ENCODE data around the gene ANGPTL4.
"Not testable (repeated sequence)": the region's sequence is repeated elsewhere in the genome, so short reads cannot be mapped to it uniquely, and the experiment has no call there.

The ANGPTL4 gene

GRCh38 chr19:8363803-8364771 lies at the start of gene ANGPTL4:
ANGPTL4 (plus strand) TSS chr19:8364155; CDS start chr19:8364322, 167 bp downstream.
- peak in 1 of 2 donors; percentile 27 for DNase-seq (ENCODE audit: low read depth in 1 of 2, low spot score in 1 of 2)

- DNase-seq (ENCODE audit: low read depth in 1 of 2, low spot score in 1 of 2): not testable (repeated sequence)
Measured at GRCh38 chr19:8314981-8315640, 48.8 kb upstream of the ANGPTL4 start.

GRCh38 chr19:8316351-8317125 lies 47.4 kb upstream of the ANGPTL4 start:
- DNase-seq (ENCODE audit: low read depth in 1 of 2, low spot score in 1 of 2): no peak

- not testable (repeated sequence) for DNase-seq (ENCODE audit: low read depth in 1 of 2, low spot score in 1 of 2)
Measured at GRCh38 chr19:8318835-8319234, 45.1 kb upstream of the ANGPTL4 start.

GRCh38 chr19:8319807-8320520 lies 44.0 kb upstream of the ANGPTL4 start:
- DNase-seq (ENCODE audit: low read depth in 1 of 2, low spot score in 1 of 2): no peak

GRCh38 chr19:8320564-8321066 lies 43.3 kb upstream of the ANGPTL4 start:
- DNase-seq (ENCODE audit: low read depth in 1 of 2, low spot score in 1 of 2): no peak

GRCh38 chr19:8321067-8321985 lies 42.6 kb upstream of the ANGPTL4 start, which contains the start of the genes NDUFA7 and RPS28:
NDUFA7 (minus strand) TSS chr19:8321375; CDS start chr19:8321358, 17 bp downstream.
RPS28 (plus strand) TSS chr19:8321496; CDS start chr19:8321531, 35 bp downstream.
- DNase-seq (ENCODE audit: low read depth in 1 of 2, low spot score in 1 of 2): peak; percentile 94 to 95

- no peak for DNase-seq (ENCODE audit: low read depth in 1 of 2, low spot score in 1 of 2)
Measured at GRCh38 chr19:8321986-8322637, 41.8 kb upstream of the ANGPTL4 start.

- no peak for DNase-seq (ENCODE audit: low read depth in 1 of 2, low spot score in 1 of 2)
Measured at GRCh38 chr19:8322638-8322997, 41.3 kb upstream of the ANGPTL4 start.

GRCh38 chr19:8323781-8324185 lies 40.2 kb upstream of the ANGPTL4 start:
- DNase-seq (ENCODE audit: low read depth in 1 of 2, low spot score in 1 of 2): no peak

GRCh38 chr19:8324186-8325050 lies 39.5 kb upstream of the ANGPTL4 start:
- no peak for DNase-seq (ENCODE audit: low read depth in 1 of 2, low spot score in 1 of 2)

- DNase-seq (ENCODE audit: low read depth in 1 of 2, low spot score in 1 of 2): no peak
Measured at GRCh38 chr19:8325454-8325853, 38.5 kb upstream of the ANGPTL4 start.

- DNase-seq (ENCODE audit: low read depth in 1 of 2, low spot score in 1 of 2): no peak
Measured at GRCh38 chr19:8329996-8330395, 34.0 kb upstream of the ANGPTL4 start.

GRCh38 chr19:8331263-8331845 lies 32.6 kb upstream of the ANGPTL4 start:
- DNase-seq (ENCODE audit: low read depth in 1 of 2, low spot score in 1 of 2): no peak

- DNase-seq (ENCODE audit: low read depth in 1 of 2, low spot score in 1 of 2): no peak
Measured at GRCh38 chr19:8332976-8333766, 30.8 kb upstream of the ANGPTL4 start.

GRCh38 chr19:8333767-8334457 lies 30.0 kb upstream of the ANGPTL4 start:
- no peak for DNase-seq (ENCODE audit: low read depth in 1 of 2, low spot score in 1 of 2)

All from activated T-helper 1 cell treated with anti-CD3 and anti-CD28 coated beads, Interleukin-2, amount 50 U/mL, for 16 hours (primary cell).